HG03135 (cell line): ENCODE measurements around the gene TRIM52.

Experiments
- ATAC-seq: cut with Tn5 transposase; IDR thresholded peaks from one replicate; pipeline ENCODE4 v1.9.1; 2021; ENCODE audit warnings: mild to moderate bottlenecking, moderate library complexity; ENCODE audit not compliant: unreplicated experiment

TRIM52 gene

DNA sequence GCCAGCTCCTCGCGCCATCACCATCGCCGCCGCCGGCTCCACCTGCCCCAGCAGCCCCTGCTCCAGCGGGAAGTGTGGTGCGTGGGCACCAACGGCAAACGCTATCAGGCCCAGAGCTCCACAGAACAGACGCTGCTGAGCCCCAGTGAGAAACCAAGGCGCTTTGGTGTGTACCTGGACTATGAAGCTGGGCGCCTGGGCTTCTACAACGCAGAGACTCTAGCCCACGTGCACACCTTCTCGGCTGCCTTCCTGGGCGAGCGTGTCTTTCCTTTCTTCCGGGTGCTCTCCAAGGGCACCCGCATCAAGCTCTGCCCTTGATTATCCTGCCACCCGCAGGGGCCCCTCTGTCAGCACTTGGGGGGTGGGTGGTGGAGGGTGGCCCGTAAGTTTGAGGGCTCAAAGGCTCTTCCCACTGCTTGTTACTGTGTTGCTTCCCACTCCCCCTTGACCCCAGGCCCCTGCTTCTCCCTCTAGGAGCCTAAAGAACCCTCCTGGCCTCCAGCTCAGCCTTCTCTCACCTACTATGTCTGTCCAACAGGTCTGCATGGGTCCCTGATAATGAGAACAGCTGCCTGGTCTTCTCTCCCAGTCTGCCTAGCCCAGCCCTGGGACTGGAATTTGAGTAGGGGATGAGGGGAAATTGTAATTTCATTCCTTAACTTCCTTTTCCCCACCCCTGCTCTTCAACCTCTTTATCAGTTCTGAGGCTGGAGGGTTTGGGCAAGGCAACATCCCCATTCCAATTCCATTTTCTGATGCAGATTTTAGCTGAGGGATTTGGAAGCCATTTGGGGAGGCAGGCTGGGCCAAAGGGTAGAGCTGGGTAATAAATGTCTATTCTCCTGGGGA, 26.3 kb downstream of the TRIM52 start:
- ATAC-seq, result no peak

DNA sequence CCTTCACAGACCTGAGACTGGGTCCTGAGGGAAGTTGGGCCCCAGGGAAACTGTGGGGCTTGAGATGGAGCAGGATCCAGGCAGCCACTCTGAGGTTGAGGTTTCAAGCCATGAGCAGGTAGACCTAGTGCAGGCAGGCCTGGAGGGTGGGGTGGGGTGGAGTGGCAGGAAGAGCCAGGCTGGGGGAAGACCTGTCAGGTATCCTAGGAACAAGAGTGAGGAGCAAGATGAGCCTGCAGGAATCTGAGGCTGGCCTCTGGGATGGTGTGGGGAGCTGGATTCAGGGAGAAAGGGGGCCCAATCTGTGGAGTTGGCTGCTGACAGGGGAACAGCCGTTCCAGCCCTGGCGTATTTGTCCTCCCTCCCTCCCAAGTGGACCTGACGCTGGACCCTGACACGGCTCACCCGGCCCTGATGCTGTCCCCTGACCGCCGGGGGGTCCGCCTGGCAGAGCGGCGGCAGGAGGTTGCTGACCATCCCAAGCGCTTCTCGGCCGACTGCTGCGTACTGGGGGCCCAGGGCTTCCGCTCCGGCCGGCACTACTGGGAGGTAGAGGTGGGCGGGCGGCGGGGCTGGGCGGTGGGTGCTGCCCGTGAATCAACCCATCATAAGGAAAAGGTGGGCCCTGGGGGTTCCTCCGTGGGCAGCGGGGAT, 27.0 kb downstream of the TRIM52 start:
- no peak for ATAC-seq

DNA sequence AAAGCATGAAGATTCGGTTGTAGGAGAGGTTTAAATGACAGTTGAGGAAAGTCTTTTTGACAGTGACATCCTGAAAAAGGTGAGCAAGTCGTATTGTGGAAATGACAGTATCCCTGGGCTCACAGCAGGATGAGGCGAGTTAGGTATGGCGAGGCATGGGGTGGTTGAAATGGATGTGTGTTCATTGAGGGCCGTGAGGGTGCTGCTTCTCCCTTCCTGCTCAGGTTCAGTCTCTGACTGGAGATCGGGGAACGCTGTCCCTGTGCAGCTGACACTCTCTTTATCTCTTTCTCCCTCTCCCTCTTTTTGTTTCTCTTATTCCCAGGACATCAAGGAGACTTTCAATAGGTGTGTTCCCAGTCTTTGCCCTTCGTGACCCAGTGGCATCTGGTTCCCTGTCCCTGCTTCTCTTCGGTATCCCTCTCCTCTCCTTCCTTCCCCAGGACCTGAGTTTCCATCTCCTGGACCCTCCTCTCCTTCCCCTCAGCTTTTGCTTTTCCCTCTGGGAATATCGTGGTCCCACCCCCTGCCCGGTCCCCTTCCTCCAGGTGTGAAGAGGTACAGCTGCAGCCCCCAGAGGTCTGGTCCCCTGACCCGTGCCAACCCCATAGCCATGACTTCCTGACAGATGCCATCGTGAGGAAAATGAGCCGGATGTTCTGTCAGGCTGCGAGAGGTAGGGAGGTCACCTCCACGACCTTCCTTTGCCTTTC, 27.7 kb downstream of the TRIM52 start:
- no peak for ATAC-seq

DNA sequence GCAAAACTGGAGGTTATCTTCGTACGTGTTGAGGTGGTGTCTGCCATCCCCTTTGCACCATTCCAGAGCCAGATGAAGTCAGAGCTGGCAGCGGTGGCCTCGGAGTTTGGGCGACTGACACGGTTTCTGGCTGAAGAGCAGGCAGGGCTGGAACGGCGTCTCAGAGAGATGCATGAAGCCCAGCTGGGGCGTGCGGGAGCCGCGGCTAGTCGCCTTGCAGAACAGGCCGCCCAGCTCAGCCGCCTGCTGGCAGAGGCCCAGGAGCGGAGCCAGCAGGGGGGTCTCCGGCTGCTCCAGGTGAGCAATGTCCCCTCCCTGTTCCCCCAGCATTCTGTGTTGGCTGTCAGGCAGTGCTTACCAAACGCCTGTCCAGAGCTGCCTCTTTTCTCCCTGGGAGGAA, 28.4 kb downstream of the TRIM52 start:
- no peak for ATAC-seq

DNA sequence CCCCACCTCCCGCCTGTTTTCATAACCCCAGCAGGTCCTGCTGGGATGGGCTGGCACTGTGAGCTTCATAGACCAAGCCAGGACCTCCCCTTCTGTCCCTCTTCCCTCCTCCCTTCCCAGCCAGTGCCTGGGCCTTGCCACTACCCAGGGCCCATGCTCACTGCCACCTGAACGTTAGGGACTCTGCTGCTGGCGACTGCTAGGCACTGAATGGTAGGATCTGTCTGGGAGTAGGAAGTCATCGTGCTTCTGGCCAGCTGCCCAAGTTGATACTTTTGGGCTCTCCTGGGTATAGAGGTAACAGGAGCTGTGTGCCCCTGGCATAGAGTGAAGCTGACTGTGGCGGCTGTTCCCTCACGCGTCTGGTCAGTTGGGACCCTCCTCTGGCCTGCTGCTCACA, 29.5 kb downstream of the TRIM52 start:
- no peak for ATAC-seq

DNA sequence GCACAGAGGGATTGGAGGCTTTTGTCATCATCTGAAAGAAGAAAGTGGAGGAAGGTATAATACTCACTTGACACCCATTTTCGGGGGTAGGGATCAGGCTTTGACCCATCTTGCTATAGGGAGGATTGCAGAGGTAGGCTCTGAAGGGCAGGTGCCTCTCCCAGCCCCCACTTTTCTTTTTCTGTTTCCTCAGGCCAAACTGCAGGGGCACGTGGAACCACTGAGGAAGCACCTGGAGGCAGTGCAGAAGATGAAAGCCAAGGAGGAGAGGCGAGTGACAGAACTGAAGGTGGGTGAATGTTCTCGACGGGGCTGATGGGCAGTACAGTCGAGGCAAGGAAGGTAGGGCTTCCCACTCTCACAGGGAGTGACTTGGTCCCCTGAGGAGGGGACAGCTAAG, 30.4 kb downstream of the TRIM52 start:
- ATAC-seq, result no peak

DNA sequence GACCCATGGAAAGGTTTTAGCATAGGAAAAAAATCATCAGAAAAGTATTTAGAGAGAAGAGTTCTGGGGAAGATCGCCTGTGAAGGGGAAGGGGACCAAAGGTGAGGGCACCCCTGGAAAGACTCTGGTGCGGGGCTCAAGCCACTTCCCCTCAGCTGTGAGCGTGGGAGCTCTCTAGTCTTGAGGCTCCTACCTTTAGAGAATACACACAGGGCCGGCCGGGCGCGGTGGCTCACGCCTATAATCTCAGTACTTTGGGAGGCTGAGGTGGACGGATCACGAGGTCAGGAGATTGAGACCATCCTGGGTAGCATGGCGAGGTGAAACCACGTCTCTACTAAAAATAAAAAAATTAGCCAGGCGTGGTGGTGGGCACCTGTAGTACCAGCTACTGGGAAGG, 30.9 kb downstream of the TRIM52 start:
- no peak for ATAC-seq

DNA sequence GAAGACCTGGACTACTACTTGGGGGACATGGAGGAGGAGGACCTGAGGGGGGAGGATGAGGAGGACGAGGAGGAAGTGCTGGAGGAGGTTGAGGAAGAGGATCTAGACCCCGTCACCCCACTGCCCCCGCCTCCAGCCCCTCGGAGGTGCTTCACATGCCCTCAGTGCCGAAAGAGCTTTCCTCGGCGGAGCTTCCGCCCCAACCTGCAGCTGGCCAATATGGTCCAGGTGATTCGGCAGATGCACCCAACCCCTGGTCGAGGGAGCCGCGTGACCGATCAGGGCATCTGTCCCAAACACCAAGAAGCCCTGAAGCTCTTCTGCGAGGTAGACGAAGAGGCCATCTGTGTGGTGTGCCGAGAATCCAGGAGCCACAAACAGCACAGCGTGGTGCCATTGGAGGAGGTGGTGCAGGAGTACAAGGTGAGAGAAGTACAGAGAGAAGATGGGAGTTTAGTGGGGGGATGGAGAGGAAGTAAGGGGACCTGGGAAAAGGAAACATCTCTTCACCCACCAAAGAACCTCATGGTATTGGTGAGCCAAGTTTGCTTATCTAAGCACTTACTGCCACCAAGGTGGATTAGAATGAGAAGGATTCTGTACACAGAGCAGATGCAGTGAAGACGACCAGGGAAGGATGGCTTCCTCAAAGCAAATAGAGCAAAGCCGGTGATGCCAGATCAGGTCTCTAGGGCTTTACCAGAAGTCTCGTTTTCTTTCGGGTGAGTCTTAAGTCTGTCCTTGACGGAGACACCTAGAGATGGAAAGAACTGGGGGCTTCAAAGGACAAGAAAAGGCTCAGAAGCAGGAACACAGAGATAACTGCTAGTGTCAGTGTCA, 36.3 kb downstream of the TRIM52 start:
- no peak for ATAC-seq

DNA sequence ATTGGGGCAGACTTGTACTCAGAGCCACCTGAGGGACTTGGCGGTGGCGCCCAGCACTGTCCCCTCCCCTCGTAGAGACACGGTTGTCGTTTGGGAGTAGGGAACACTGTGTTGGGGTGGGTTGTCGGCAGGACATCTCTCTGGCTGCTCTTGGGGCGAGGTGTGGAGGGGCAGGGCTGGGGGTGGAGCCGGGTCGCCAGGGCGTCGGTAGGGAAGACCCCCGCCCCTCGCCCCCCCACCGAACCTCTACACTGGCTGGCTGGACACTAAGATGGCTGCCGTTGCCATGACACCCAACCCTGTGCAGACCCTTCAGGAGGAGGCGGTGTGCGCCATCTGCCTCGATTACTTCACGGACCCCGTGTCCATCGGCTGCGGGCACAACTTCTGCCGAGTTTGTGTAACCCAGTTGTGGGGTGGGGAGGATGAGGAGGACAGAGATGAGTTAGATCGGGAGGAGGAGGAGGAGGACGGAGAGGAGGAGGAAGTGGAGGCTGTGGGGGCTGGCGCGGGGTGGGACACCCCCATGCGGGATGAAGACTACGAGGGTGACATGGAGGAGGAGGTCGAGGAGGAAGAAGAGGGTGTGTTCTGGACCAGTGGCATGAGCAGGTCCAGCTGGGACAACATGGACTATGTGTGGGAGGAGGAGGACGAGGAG, 37.1 kb downstream of the TRIM52 start:
- peak; percentile 0 for ATAC-seq

DNA sequence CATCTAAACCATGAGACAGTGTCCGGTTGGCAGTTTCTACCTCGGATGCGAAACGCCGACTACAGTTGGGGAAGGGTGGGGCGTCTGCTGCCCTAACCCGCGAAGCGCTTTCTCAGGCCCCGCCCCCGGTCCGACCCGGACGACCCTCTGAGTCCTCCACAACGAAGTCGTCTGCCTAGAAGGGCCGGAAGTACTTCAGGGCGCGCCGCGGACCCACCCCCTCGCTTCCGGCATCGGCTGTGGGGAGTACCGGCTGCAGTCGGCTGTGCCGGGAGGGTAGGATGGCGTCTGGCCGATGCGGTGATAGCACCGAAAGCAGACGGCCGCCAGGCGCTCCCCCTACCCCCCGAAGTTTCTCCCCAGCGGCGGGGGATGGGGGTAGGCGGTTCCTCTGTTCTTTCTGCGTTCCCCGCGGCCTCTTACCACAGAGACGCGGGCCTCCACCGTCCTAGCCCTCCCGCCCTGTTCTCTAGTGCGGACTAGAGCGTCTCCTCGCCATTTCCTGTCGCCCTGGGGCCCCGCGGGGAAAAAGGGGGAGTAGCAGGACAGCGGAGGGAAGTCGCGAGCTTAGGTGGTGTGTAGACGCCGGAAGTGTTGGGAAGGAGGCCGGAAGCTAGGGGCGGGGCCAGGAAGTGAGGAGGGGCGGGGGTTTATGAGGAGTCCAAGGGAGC, 37.8 kb downstream of the TRIM52 start, which contains the start of gene TRIM41:
Gene TRIM41 (plus strand): TSS at position 224 of the 671 bp plus-strand sequence. CDS start 719 bp downstream, outside the sequence.
- ATAC-seq, result peak; percentile 62

DNA sequence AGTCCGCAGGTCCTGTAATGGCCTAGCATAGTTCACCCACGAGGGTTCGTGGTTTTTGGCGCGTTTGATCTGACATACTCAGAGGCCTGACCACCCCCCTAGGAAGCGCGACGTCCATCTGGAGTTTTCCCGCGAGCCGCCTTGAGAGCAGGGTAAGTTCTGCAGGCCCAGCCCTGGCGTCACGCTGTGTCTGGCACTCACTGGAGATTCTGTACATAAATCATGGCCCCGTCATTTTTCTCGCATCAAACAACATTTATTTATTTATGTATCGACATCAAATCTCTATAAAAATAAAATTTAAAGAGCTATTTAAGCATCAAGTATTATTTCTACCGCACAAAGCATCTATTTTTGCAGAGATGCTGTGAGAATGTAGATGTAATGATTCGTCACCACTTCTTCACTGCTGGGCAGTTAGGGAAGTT, 38.3 kb downstream of the TRIM52 start:
- ATAC-seq, result no peak

DNA sequence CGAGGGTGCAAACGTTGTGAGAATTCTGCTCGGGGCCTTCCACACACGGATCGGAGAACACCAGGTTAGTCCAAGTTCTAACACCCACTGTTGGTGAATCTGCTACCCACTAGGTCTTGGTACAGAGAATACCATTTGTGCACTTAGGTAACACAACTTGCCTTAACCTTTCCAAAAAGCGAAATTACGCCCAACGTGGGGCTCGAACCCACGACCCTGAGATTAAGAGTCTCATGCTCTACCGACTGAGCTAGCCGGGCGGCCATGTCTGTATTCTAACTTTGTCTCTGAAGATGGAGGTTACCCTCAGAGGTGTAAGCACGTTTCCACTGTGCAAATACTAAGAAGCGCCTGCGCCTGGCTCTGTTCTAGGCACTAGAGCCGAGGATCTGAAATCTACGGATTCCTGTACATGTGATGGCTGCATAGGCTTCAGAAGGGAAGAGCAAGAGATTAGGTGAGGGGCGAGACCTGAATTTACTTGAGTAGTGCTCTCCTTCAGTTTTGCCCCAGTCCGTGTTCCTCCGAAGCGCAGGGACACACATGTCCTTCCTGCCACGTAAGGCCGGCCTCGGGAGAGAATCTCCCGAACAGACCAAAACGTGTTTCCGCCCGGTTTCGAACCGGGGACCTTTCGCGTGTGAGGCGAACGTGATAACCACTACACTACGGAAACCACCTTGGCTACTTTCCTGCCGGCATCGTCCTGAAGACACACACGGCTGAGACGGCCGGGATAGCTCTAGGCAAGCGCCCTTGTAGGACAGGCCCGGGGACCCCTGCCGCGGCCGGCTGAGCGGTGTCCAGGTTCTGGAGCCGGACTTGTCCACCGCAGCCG, 38.9 kb downstream of the TRIM52 start:
- ATAC-seq, result peak; percentile 31

DNA sequence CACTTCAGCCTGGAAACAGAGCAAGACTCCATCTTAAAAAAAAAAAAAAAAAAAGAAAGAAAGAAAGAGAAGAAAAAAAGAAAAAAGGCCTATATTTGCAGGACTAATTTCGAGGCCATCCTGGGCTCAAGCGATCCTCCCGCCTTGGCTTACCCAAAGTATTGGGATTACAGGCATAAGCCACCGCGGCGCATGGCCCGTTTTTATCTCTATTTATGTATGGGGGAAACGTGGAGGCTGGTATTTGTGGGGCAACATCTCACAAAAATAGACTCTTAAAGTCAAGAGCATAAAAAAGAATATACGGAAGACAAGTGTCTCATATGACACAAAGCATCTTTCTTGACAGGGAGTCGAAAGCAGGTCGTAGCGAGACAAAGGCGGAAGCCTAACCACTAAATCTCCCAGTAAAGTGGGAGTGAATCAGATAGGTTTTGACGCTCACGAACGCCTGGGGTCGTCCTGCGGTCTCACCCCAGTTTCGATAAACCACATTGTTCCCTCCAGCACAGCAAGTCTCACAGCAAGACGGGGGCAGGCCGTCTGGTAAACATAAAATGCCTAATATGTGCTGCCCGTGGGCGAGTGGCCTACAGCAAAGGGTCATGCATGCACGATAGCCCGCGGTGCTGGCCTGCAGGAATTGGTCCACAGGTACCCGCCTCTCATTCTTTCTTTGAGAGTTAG, 39.7 kb downstream of the TRIM52 start:
- no peak for ATAC-seq

DNA sequence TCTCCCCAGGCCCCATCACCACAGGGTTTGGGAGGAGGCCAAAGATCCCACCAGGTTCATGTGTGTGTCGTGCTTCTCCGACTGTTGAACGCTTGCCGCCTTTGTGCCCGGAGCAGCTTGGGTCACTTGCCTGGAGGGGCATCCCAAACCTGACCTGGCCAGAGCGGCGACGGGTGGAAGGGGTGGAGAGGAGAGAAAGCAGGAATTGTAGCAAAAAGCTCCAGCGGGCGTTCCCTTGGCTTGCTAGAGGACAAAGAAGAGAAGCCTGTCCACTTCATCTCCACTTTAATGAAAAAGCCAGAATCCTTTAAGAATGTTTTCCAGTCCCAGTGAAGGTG, 40.8 kb downstream of the TRIM52 start:
- no peak for ATAC-seq

DNA sequence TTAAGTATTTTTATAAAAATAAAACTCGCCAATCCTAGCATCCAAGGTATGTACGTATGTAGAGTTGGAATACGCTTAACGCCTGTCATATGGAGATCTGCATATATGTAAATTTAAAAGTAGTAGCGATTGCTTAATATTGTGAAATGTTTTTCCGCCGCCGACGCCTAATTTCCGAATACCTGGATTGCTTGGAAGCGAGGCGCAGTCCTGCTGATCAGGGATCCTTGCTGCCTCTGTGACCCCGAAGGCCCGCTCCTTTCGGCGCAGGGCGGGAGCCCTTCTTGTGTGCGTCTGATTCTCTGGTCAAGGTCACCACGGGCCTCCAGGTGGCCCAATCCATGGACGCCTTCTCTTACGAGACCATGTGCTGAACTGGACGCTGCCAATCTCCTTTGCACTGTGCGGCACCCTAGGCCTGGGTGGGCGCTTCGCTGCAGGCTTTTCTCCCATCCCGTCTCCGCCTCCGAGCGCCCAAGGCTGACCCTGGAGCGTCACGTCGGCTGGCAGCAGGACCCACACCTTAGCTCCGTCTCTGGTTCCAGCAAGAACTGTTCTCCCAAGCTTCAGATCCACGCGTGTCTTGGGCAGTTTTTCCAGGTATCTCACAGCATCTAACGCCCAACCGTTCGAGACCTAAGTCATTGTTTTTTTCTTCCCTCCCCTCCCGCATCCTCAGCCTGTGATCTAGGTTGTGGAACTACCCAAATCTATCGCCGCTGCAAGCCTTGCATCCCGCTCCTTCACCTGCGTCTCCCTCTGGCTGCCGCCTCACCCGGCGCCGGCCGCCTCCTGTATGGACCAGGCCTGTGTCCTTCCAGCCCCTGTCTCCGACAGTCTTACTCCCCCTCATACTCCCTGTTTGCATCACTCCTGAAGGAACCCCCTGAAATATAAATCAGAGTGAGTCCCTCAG, 41.4 kb downstream of the TRIM52 start:
- ATAC-seq, result no peak

DNA sequence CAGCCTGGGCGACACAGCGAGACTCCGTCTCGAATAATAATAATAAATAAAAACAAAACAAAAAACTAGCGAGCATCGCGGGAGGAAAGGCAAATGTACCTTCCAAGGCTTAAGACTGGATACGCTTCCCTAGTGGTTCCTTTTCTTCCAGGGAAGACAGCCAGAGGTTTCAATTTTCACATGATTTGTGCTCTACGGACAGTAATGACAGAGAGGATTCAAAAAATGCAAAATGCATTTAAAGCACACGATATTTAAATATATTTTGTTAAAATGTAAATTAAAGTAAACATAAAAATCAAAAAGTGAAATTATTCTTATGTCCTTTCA, 42.2 kb downstream of the TRIM52 start:
- ATAC-seq, result no peak

DNA sequence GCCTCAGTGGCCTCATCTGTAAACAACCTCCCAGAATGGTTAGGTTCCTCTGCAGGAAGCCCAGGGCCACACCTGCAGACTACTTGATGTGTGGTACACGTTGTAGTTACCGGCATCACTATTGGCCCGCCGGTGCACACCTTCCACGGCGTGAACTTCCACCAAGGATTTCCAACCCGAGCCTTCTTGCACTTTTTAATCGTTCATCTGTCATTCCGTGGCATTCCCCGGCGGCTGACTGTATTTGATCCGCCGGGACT, 43.2 kb downstream of the TRIM52 start:
- ATAC-seq, result no peak
